Peyer's patch (tissue), 4 donors: ENCODE data around the gene NFU1.

ENCODE experiments used
- POLR2A ChIP-seq, 2 donors: fragments of 450-650 bp; IDR thresholded peaks; one replicate each; pipeline ENCODE4 v1.5.1; 2017; ENCODE audit warnings: antibody characterized with exemption in 2 of 2, mild to moderate bottlenecking in 2 of 2, moderate library complexity in 2 of 2
- TF ChIP-seq, protein P1 (sequence below), 6 experiments: fragments of 450-650 bp in 4 of 6; fragments of 200-600 bp in 2 of 6; sonication (generic) in 1 of 6; IDR thresholded peaks; one replicate each; pipeline ENCODE4 v1.5.1; 2017 to 2019; ENCODE audit warnings: antibody characterized with exemption in 6 of 6, mild to moderate bottlenecking in 3 of 6, moderate library complexity in 1 of 6

DNA sequence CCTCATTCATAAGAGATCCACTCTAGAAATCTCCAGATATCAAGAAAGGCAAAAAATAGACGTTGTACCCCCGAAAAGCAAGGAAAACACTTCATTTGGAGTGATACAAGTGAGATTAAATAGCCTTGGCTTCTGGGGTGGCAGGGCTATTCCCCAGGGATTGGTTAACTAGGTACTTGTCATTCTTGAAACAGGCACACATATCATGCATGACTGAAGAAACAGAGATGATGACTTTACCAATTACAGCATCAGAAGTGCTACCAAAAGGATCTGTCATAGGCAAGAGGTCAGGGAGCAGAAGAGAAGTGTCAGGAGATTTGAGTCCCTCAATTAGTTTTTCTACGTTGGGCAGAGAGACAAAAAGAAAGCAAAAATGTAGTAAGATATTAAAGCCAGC lies 45.2 kb upstream of the NFU1 start:
- TF ChIP-seq, protein P1, sequence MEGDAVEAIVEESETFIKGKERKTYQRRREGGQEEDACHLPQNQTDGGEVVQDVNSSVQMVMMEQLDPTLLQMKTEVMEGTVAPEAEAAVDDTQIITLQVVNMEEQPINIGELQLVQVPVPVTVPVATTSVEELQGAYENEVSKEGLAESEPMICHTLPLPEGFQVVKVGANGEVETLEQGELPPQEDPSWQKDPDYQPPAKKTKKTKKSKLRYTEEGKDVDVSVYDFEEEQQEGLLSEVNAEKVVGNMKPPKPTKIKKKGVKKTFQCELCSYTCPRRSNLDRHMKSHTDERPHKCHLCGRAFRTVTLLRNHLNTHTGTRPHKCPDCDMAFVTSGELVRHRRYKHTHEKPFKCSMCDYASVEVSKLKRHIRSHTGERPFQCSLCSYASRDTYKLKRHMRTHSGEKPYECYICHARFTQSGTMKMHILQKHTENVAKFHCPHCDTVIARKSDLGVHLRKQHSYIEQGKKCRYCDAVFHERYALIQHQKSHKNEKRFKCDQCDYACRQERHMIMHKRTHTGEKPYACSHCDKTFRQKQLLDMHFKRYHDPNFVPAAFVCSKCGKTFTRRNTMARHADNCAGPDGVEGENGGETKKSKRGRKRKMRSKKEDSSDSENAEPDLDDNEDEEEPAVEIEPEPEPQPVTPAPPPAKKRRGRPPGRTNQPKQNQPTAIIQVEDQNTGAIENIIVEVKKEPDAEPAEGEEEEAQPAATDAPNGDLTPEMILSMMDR (IDR thresholded peaks at IDR 0.05): no peak
- TF ChIP-seq POLR2A (IDR thresholded peaks at IDR 0.05): no peak
